ENCODE results near the gene HIVEP3.

The HIVEP3 gene

GRCh38 chr1:41613689-41614574, 304.8 kb downstream of the HIVEP3 start:
- Histone ChIP-seq H3K4me3 (replicated peaks; ENCODE audit: insufficient read depth, low read length) (no peak overlapping the region), H3K27ac (replicated peaks) (no peak overlapping the region), H3K27me3 (ENCODE audit: insufficient read depth, poor library complexity, severe bottlenecking) (no peaks in the 10 kb centered on the region)
- no peak for TF ChIP-seq REST (IDR thresholded peaks at IDR 0.05; ENCODE audit: insufficient replicate concordance, low read depth)
- TF ChIP-seq SPI1 (IDR thresholded peaks at IDR 0.05; ENCODE audit: borderline replicate concordance, low read depth), result no peak
- no peak for TF ChIP-seq POLR2AphosphoS5 (IDR thresholded peaks at IDR 0.05; ENCODE audit: low read depth)
- TF ChIP-seq, protein P1, sequence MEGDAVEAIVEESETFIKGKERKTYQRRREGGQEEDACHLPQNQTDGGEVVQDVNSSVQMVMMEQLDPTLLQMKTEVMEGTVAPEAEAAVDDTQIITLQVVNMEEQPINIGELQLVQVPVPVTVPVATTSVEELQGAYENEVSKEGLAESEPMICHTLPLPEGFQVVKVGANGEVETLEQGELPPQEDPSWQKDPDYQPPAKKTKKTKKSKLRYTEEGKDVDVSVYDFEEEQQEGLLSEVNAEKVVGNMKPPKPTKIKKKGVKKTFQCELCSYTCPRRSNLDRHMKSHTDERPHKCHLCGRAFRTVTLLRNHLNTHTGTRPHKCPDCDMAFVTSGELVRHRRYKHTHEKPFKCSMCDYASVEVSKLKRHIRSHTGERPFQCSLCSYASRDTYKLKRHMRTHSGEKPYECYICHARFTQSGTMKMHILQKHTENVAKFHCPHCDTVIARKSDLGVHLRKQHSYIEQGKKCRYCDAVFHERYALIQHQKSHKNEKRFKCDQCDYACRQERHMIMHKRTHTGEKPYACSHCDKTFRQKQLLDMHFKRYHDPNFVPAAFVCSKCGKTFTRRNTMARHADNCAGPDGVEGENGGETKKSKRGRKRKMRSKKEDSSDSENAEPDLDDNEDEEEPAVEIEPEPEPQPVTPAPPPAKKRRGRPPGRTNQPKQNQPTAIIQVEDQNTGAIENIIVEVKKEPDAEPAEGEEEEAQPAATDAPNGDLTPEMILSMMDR (IDR thresholded peaks at IDR 0.05; ENCODE audit: insufficient read depth, low read length), result no peak
- no peak for TF ChIP-seq GABPA (IDR thresholded peaks at IDR 0.05; ENCODE audit: low read depth)
- peak in 1 of 2 experiments; percentile 8 for DNase-seq (ENCODE audit: low read depth in 1 of 2, low spot score in 1 of 2)

DNA sequence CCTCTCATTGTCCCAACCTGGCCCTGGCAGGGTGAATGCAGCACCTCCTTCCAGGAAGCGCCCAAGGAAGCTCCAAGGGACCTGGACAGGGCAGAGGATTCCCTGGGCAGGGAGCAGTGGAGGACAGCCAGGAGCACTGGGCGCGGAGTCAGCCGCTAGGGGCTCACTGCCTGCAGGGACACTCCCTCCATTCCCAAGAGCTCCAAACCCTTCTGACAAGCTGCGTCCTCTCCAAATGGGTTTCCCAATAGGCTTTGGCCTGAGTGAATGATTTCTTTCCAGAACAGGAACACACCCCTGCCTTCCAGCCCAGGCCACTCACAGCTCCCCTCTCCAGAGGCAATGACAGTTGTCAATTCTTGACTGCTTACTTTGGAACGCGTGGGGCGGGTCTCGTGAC, 305.8 kb downstream of the HIVEP3 start:
- no peak overlapping the region for H3K27ac ChIP-seq (replicated peaks)
- DNase-seq (ENCODE audit: low read depth in 1 of 2, low spot score in 1 of 2), result no peak
- TF ChIP-seq POLR2AphosphoS5 (IDR thresholded peaks at IDR 0.05; ENCODE audit: low read depth) (no peak), SPI1 (IDR thresholded peaks at IDR 0.05; ENCODE audit: borderline replicate concordance, low read depth) (no peak), REST (IDR thresholded peaks at IDR 0.05; ENCODE audit: insufficient replicate concordance, low read depth) (no peak), GABPA (IDR thresholded peaks at IDR 0.05; ENCODE audit: low read depth) (no peak)
- TF ChIP-seq, protein P1 (IDR thresholded peaks at IDR 0.05; ENCODE audit: insufficient read depth, low read length), result no peak

DNA sequence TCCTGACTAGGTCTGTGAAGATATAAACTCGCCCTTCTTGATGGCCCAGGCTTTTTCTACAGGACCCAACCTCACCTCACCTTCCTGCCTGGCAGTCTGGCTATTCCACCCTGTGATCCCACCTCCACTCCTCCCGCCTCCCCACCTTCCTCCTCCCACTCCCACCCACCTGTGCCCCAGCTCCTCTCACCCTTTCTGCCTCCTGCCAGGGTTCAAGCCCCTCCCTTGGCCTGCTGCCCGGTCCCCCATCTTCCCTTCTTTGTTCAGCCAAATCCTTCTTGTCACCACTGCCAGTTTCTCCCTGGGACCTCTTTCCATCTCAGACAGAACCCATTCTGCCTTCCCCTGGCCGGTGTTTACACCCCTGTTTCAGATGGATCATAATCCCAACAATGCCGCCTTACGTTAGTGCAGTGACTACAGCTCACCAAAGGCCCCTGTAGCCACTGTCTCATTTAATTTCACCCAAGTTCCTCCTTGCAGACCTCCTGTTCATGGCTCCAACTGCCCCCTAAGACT, 306.7 kb downstream of the HIVEP3 start:
- no peak overlapping the region for H3K4me3 ChIP-seq (replicated peaks; ENCODE audit: insufficient read depth, low read length)
- no peak overlapping the region for H3K27ac ChIP-seq (replicated peaks)
- TF ChIP-seq SPI1 (IDR thresholded peaks at IDR 0.05; ENCODE audit: borderline replicate concordance, low read depth) (no peak), REST (IDR thresholded peaks at IDR 0.05; ENCODE audit: insufficient replicate concordance, low read depth) (no peak), GABPA (IDR thresholded peaks at IDR 0.05; ENCODE audit: low read depth) (no peak), POLR2AphosphoS5 (IDR thresholded peaks at IDR 0.05; ENCODE audit: low read depth) (no peak)
- TF ChIP-seq, protein P1 (IDR thresholded peaks at IDR 0.05; ENCODE audit: insufficient read depth, low read length), result no peak
- H3K27me3 ChIP-seq (ENCODE audit: insufficient read depth, poor library complexity, severe bottlenecking), result no peaks in the 10 kb centered on the region
- DNase-seq (ENCODE audit: low read depth in 1 of 2, low spot score in 1 of 2), result no peak

More for the DNA sequence above, 305.8 kb downstream of the HIVEP3 start:
- H3K4me3 ChIP-seq (replicated peaks; ENCODE audit: insufficient read depth, low read length), result no peak overlapping the region
- no peaks in the 10 kb centered on the region for H3K27me3 ChIP-seq (ENCODE audit: insufficient read depth, poor library complexity, severe bottlenecking)
